ENCODE measurements around the gene ARHGAP40.
"Not testable (repeated sequence)": the region's sequence is repeated elsewhere in the genome, so short reads cannot be mapped to it uniquely, and the experiment has no call there.

ARHGAP40 gene

GRCh38 chr20:38589351-38589750 lies 12.3 kb upstream of the ARHGAP40 start:
- DNase-seq: no peak

- DNase-seq: no peak
These were observed 11.5 kb upstream of the ARHGAP40 start for GRCh38 chr20:38589967-38590675.

GRCh38 chr20:38590676-38591473 lies 10.7 kb upstream of the ARHGAP40 start:
- no peak for DNase-seq

- no peak for DNase-seq
These were observed 9.9 kb upstream of the ARHGAP40 start for GRCh38 chr20:38591474-38592410.

GRCh38 chr20:38592411-38592790 lies 9.2 kb upstream of the ARHGAP40 start:
- not testable (repeated sequence) for DNase-seq

GRCh38 chr20:38594281-38594680 lies 7.3 kb upstream of the ARHGAP40 start:
- not testable (repeated sequence) for DNase-seq

- DNase-seq: not testable (repeated sequence)
These were observed 5.7 kb upstream of the ARHGAP40 start for GRCh38 chr20:38595886-38596285.

- DNase-seq: no peak
These were observed 2.2 kb upstream of the ARHGAP40 start for GRCh38 chr20:38599410-38599882.

GRCh38 chr20:38600057-38600456 lies 1.6 kb upstream of the ARHGAP40 start:
- DNase-seq: no peak

GRCh38 chr20:38602185-38602581 lies 574 bp downstream of the ARHGAP40 start:
- DNase-seq: no peak

GRCh38 chr20:38603286-38603685 lies 1.7 kb downstream of the ARHGAP40 start:
- no peak for DNase-seq

GRCh38 chr20:38604873-38605303 lies 3.3 kb downstream of the ARHGAP40 start:
- no peak for DNase-seq

GRCh38 chr20:38607351-38607750 lies 5.7 kb downstream of the ARHGAP40 start:
- no peak for DNase-seq

GRCh38 chr20:38608188-38608587 lies 6.6 kb downstream of the ARHGAP40 start:
- DNase-seq: no peak

- DNase-seq: no peak
These were observed 8.2 kb downstream of the ARHGAP40 start for GRCh38 chr20:38609815-38610214.

GRCh38 chr20:38610521-38610920 lies 8.9 kb downstream of the ARHGAP40 start:
- no peak for DNase-seq

GRCh38 chr20:38612751-38613515 lies 11.3 kb downstream of the ARHGAP40 start:
- DNase-seq: no peak

- no peak for DNase-seq
These were observed 13.7 kb downstream of the ARHGAP40 start for GRCh38 chr20:38615283-38615682.

GRCh38 chr20:38616457-38616856 lies 14.8 kb downstream of the ARHGAP40 start:
- DNase-seq: no peak

- no peak for DNase-seq
These were observed 15.6 kb downstream of the ARHGAP40 start for GRCh38 chr20:38617011-38617829.

GRCh38 chr20:38617830-38618196 lies 16.2 kb downstream of the ARHGAP40 start:
- no peak for DNase-seq
